NCI-H345 (cell line): ENCODE data around the gene OR5A1.

ENCODE experiments used
- DNase-seq: peaks from one replicate; lab custom pipeline; 2025; lab: John Stamatoyannopoulos, UW

Gene OR5A1

GRCh38 chr11:59479906-59480305 lies 43.6 kb downstream of the OR5A1 start:
- no peak for DNase-seq

GRCh38 chr11:59480359-59480758 lies 44.1 kb downstream of the OR5A1 start:
- DNase-seq = no peak
